IPS-18a (cell line): Measurements from ENCODE around the gene ADK.
"Not testable (repeated sequence)": the region's sequence is repeated elsewhere in the genome, so short reads cannot be mapped to it uniquely, and the experiment has no call there.

Source experiments
- H3K27ac ChIP-seq: one replicate; pipeline ENCODE4 v1.5.1; 2013; ENCODE audit warnings: low read length
- H3K27me3 ChIP-seq: one replicate; pipeline ENCODE4 v1.6.1; 2013; ENCODE audit warnings: mild to moderate bottlenecking, low read length; ENCODE audit not compliant: control insufficient read depth, insufficient read depth
- H3K36me3 ChIP-seq: one replicate; pipeline ENCODE4 v1.6.1; 2013; ENCODE audit warnings: low read depth, low read length; ENCODE audit not compliant: control insufficient read depth
- H3K4me1 ChIP-seq: one replicate; pipeline ENCODE4 v1.6.1; 2013; ENCODE audit warnings: low read depth, low read length; ENCODE audit not compliant: control insufficient read depth
- H3K4me3 ChIP-seq: one replicate; pipeline ENCODE4 v1.5.1; 2013; ENCODE audit warnings: low read length
- H3K9ac ChIP-seq: one replicate; pipeline ENCODE4 v1.6.1; 2013; ENCODE audit warnings: mild to moderate bottlenecking, low read length, moderate library complexity
- H3K9me3 ChIP-seq: one replicate; pipeline ENCODE4 v1.6.1; 2013; ENCODE audit warnings: low read depth, low read length; ENCODE audit not compliant: control insufficient read depth

The ADK gene

DNA sequence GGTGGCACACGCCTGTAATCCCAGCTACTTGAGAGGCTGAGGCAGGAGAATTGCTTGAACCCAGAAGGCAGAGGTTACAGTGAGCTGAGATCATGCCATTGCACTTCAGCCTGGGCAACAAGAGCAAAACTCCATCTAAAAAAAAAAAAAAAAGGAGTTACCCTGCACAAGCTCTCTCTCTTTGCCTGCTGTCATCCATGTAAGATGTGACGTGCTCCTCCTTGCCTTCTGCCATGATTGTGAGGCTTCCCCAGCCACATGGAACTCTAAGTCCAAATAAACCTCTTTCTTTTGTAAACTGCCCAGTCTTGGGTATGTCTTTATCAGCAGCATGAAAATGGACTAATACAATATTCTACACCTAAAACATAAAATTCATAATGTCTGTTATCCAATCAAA lies 429.4 kb downstream of the ADK start:
- not testable (repeated sequence) for H3K4me3 ChIP-seq, H3K36me3 ChIP-seq, H3K27ac ChIP-seq, H3K9ac ChIP-seq, H3K27me3 ChIP-seq, H3K9me3 ChIP-seq
- peaks cover 14% of the 10 kb centered on the region for H3K4me1 ChIP-seq

DNA sequence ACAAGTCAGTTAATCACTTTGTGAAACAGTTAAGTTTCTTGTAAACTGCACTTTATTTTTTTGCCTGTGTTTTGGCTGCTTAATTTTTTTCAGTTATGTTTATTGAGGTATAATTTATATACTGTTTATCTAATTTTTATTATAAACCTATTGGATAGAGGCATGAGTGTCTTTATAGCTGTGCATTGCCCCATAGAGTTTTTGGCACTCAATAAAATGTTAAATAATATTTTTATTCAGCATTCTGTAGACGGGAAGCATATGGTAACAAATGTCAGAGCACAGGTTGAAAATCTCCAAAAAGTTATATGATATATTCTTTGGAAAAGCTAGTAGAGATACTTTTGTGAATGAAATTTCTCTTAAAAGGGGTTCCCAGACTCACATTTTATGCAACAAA lies 431.5 kb downstream of the ADK start:
- no peaks in the 10 kb centered on the region for H3K4me1 ChIP-seq
- no peaks in the 10 kb centered on the region for H3K36me3 ChIP-seq
- H3K9me3 ChIP-seq, result no peaks in the 10 kb centered on the region
- no peak overlapping the region for H3K4me3 ChIP-seq
- H3K27me3 ChIP-seq, result no peaks in the 10 kb centered on the region
- no peak overlapping the region for H3K9ac ChIP-seq
- no peak overlapping the region for H3K27ac ChIP-seq

DNA sequence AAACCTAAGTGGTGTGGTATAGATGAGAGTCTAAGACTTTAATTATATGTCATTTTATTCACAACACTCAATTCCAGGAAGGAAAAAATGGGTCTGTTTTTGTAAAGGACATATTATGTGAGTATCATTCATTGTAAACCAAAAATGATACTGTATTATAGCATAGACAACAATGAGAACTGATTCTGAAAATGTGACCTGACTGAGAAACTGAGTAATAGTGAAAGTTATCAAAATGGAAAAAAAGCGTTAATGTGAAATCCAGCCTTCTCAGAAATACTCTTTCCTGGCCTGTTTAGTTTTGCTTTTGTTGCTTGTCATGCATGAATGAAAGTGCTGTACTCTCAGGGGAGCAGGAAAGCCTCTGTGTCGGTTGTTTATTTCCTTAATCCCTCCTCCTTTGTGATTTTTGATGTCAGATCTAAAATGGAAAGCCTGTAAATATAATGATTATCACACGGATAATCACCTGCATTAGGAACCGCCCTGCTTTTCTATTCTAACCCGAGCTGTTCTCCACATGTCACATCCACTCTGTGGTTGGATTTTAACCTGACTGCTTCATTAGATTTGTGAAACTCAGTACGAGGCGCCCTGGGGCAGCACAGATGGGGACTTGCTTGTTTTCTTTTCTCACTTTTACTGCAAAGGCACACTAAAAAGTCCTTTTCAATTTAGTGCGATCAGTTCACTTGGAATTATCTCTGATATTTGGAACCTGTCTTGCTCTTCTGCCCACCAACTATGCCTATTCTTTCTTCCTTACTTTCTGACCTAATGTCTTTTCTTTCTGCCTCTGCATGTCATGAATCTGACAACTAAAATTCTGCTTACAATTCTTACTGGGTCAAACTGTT lies 434.4 kb downstream of the ADK start:
- Histone ChIP-seq H3K36me3 (no peaks in the 10 kb centered on the region), H3K4me3 (no peak overlapping the region), H3K27me3 (no peaks in the 10 kb centered on the region), H3K9me3 (no peaks in the 10 kb centered on the region), H3K4me1 (no peaks in the 10 kb centered on the region), H3K9ac (no peak overlapping the region), H3K27ac (no peak overlapping the region)

DNA sequence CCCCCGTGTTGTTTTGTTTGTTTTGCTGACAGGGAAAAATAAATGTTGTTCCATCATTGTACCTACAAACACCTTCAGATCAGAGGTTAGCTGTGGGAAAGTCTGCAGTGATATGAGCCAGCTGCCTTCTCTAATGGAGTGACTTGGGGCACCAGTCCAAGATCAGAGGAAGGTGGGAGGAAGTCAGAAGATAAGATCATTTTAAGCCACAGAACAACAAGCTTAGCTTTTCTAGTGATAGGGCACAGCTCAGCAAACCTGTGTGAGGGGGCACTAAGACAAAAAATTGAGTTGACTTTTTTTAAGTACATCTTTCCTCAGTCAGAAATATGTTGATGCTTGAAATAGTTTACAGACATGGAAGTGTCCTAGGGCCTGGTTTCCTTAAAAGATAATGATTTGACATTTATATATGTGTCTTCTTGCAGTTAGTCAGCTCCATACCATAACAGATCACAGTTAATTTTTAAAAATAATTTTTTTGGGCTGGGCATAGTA lies 435.1 kb downstream of the ADK start:
- no peak overlapping the region for H3K4me3 ChIP-seq
- H3K9ac ChIP-seq, result no peak overlapping the region
- no peaks in the 10 kb centered on the region for H3K36me3 ChIP-seq
- H3K27me3 ChIP-seq, result no peaks in the 10 kb centered on the region
- H3K27ac ChIP-seq, result no peak overlapping the region
- H3K9me3 ChIP-seq, result no peaks in the 10 kb centered on the region
- no peaks in the 10 kb centered on the region for H3K4me1 ChIP-seq

DNA sequence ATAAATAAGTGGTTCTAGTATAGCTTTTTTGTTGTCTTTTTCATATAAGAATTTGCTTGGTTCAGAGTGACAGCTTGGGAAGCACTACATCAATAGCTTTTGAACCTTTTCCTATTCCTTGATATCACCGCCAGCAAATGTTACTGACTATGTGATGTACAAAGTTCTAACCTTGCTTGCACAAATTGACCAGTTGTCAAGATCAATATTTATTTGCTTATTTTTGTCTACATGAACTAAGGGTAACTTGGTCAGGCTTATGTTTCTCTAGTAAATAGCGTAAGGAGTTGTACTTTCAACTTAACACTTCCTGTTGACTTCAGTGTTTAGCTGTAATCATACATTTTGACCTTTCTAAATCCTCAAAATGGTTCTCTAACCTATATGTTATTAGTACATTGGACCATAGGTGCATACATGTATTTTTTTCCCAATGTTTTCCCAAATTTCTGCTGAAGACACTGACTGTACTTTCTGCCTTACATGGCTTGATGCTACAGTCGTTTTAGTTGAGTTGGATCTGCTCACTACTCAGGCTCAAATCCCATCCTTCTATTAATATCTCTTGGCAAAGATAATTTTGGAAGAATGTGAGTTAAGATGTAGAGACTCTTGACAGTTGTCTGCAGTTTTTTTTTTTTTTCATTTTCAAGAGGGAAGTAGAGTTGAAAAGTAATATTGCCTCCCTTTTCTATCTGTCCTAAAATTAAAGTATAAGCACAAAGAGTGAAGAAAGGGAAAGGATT lies 436.3 kb downstream of the ADK start:
- H3K9ac ChIP-seq, result no peak overlapping the region
- H3K9me3 ChIP-seq, result no peaks in the 10 kb centered on the region
- H3K4me1 ChIP-seq, result no peaks in the 10 kb centered on the region
- no peaks in the 10 kb centered on the region for H3K27me3 ChIP-seq
- H3K4me3 ChIP-seq, result no peak overlapping the region
- no peaks in the 10 kb centered on the region for H3K36me3 ChIP-seq
- H3K27ac ChIP-seq, result no peak overlapping the region

DNA sequence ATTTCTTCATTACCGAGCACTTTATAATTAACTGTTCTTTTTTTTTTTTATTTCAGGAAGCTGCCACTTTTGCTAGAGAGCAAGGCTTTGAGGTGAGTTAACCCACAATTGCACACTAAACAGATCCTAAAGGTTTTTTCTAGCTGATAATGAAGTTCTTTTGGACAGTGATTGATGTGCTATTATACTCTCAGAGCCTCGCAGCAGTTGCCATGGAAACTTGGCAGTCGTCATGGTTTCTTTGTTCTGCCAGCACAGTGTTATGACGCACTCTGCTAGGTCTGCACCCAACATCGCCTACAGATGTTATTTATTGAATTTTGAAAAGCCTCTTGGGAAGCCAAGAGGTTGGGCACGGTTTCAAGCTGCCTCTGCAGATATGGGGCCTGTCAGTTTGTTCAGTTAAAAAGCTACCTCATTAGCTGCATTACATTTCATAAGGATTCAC lies 438.2 kb downstream of the ADK start:
- H3K4me3 ChIP-seq, result no peak overlapping the region
- no peaks in the 10 kb centered on the region for H3K4me1 ChIP-seq
- H3K9me3 ChIP-seq, result no peaks in the 10 kb centered on the region
- no peaks in the 10 kb centered on the region for H3K27me3 ChIP-seq
- H3K27ac ChIP-seq, result peak overlapping the region; percentile 54
- H3K36me3 ChIP-seq, result no peaks in the 10 kb centered on the region
- no peak overlapping the region for H3K9ac ChIP-seq

DNA sequence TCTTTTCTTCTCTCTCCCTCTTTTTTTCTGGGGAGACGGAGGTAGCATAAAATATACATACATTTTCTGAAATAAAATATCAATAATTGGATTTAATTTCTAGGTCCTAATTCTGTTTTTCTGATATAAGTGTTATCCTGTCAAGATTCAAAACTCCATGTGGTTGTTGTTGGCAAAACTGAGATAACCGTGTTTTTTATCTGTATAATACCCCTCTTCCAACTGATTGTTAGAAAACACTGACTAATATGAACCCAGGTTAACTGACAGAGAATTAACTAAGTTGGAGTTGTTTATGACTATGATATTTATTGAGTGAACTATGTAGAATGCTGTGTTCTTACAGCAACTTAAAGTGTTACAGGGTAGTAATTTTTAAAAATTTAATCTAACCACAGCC lies 438.8 kb downstream of the ADK start:
- no peaks in the 10 kb centered on the region for H3K36me3 ChIP-seq
- no peaks in the 10 kb centered on the region for H3K9me3 ChIP-seq
- no peaks in the 10 kb centered on the region for H3K4me1 ChIP-seq
- H3K4me3 ChIP-seq, result no peak overlapping the region
- H3K27me3 ChIP-seq, result no peaks in the 10 kb centered on the region
- peak overlapping the region; percentile 54 for H3K27ac ChIP-seq
- H3K9ac ChIP-seq, result no peak overlapping the region

DNA sequence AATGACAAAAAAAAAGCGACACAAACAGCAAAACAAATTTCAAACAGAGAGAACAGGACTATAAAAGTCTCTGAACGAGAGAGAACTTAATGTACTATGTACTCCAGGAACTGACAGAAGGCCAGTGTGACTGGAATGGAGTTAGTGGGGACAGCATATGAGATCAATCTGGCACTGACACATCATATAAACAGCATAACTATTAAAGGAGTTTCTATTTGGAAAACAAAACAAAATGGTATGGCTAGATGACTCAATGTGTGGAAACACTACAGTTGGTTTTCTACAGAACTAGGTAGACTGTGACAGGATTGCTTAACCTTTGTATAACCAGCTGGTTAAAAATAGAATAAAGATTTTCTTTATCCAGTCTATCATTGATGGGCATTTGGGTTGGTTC lies 442.4 kb downstream of the ADK start:
- H3K4me3 ChIP-seq, result no peak overlapping the region
- no peak overlapping the region for H3K9ac ChIP-seq
- no peaks in the 10 kb centered on the region for H3K36me3 ChIP-seq
- H3K27me3 ChIP-seq, result no peaks in the 10 kb centered on the region
- H3K9me3 ChIP-seq, result no peaks in the 10 kb centered on the region
- H3K27ac ChIP-seq, result no peak overlapping the region
- H3K4me1 ChIP-seq, result no peaks in the 10 kb centered on the region

DNA sequence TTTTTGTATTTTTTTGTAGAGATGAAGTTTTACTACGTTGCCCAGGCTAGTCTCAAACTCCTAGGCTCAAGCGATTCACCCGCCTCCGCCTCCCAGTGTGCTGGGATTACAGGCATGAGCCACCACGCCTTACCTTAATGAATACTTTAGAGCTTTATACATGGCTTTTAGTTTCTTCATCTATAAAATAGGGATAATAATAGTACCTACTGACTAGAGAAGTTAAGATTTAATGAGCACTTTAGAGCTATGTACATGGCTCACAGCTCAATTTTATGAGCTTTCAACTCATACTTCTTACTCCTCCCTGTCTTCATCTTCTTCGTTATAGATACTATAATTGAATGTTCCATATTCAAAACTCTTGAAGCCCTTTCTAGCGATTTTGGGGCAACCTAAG lies 445.7 kb downstream of the ADK start:
- Histone ChIP-seq H3K4me3 (no peak overlapping the region), H3K9me3 (no peaks in the 10 kb centered on the region), H3K27ac (no peak overlapping the region), H3K27me3 (no peaks in the 10 kb centered on the region), H3K4me1 (no peaks in the 10 kb centered on the region), H3K36me3 (no peaks in the 10 kb centered on the region), H3K9ac (no peak overlapping the region)

DNA sequence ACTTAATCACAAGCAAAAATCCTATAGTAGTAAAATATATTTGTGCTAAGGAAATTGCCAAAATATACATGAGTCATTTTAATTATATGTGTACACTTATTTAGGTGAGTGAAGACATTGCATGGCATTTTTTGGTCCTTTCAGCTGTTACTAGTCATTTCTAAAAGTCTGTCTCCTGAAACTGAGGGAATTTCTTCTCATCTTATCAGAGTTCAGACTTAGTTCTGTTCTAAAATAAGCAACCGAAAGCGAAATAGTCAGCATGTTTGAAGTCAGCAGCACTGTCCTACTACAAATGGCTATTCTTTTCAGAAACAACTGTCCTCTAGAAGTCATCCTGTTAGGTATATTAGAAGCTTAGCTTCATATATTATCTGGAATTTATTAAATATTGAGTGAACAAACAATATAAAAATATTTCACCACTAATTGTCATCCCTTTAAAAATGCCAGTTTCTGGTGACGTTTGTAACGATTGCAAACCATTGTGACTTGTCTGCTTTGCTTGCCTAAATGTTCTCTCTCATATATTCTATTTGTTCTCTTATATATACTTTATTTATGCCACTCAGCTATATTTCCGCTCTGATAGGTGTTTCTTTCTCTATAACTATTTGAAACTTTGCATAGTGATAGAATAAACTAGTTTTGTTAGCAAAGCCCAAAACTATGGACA lies 448.0 kb downstream of the ADK start:
- Histone ChIP-seq H3K4me3 (no peak overlapping the region), H3K9ac (no peak overlapping the region)

DNA sequence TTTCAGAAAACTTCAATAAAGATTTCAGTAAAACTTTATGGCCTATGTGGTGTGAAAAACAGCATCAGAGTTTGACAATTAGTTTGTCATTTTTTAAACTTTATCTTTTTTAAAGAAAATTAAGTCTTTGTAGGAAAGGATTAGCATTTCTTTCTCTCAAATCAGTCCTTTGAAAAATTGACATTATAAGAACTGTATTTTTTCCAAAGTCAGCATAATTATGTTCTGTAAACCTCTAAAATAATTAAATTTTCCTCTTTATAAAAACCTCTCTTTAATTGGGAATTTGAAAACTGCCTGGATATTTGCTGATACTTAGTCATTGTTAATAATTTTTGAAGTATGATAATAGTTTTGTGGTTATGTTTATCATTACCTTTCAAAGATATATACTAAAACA lies 448.7 kb downstream of the ADK start:
- no peak overlapping the region for H3K9ac ChIP-seq
- H3K36me3 ChIP-seq, result no peaks in the 10 kb centered on the region
- H3K4me1 ChIP-seq, result no peaks in the 10 kb centered on the region

More for the DNA sequence above, 448.0 kb downstream of the ADK start:
- Histone ChIP-seq H3K27me3 (no peaks in the 10 kb centered on the region), H3K4me1 (no peaks in the 10 kb centered on the region), H3K27ac (no peak overlapping the region), H3K9me3 (no peaks in the 10 kb centered on the region), H3K36me3 (no peaks in the 10 kb centered on the region)

More for the DNA sequence above, 448.7 kb downstream of the ADK start:
- Histone ChIP-seq H3K27ac (no peak overlapping the region), H3K4me3 (no peak overlapping the region), H3K9me3 (no peaks in the 10 kb centered on the region), H3K27me3 (no peaks in the 10 kb centered on the region)
